ENCODE measurements around the gene NPPA. TPM values are rescaled to one million over a fixed set of nuclear protein-coding genes. Genes with fewer than 3 reads are reported as not detected.

The NPPA gene
- total RNA-seq, 1 donor from 2014 or later, result not detected

- peaks cover 38% of the 10 kb centered on the region for H3K27me3 ChIP-seq (ENCODE audit: control insufficient read depth, insufficient read depth, low read length)
- no peak overlapping the region for H3K4me3 ChIP-seq (ENCODE audit: low read depth, low read length)
- peak; percentile 18 for TF ChIP-seq CTCF (IDR thresholded peaks at IDR 0.05; ENCODE audit: insufficient read depth, low read length, poor library complexity, severe bottlenecking)
- H3K36me3 ChIP-seq (ENCODE audit: control insufficient read depth, insufficient read depth, low read length), result no peaks in the 10 kb centered on the region
- DNase-seq (ENCODE audit: low read depth), result peak; percentile 28
Observed at GRCh38 chr1:11858968-11859871, 11.6 kb upstream of the NPPA start.

- DNase-seq (ENCODE audit: low read depth), result no peak
- Histone ChIP-seq H3K36me3 (ENCODE audit: control insufficient read depth, insufficient read depth, low read length) (no peaks in the 10 kb centered on the region), H3K27me3 (ENCODE audit: control insufficient read depth, insufficient read depth, low read length) (peaks cover 38% of the 10 kb centered on the region)
Observed at GRCh38 chr1:11858613-11858967, 11.0 kb upstream of the NPPA start, which contains the start of gene NPPB. Gene NPPB, minus strand, starts transcription at chr1:11858945. Its CDS starts 112 bp downstream, at chr1:11858833.

GRCh38 chr1:11858158-11858557, 10.6 kb upstream of the NPPA start:
- peaks cover 41% of the 10 kb centered on the region for H3K27me3 ChIP-seq (ENCODE audit: control insufficient read depth, insufficient read depth, low read length)
- no peak for TF ChIP-seq CTCF (IDR thresholded peaks at IDR 0.05; ENCODE audit: insufficient read depth, low read length, poor library complexity, severe bottlenecking)
- H3K4me3 ChIP-seq (ENCODE audit: low read depth, low read length), result no peak overlapping the region
- no peak for DNase-seq (ENCODE audit: low read depth)
- no peaks in the 10 kb centered on the region for H3K36me3 ChIP-seq (ENCODE audit: control insufficient read depth, insufficient read depth, low read length)

More at GRCh38 chr1:11858613-11858967, 11.0 kb upstream of the NPPA start, which contains the start of gene NPPB:
- H3K4me3 ChIP-seq (ENCODE audit: low read depth, low read length), result no peak within 1 kb of the TSS
- TF ChIP-seq CTCF (IDR thresholded peaks at IDR 0.05; ENCODE audit: insufficient read depth, low read length, poor library complexity, severe bottlenecking), result no peak

- no peak for TF ChIP-seq CTCF (IDR thresholded peaks at IDR 0.05; ENCODE audit: insufficient read depth, low read length, poor library complexity, severe bottlenecking)
- DNase-seq (ENCODE audit: low read depth), result no peak
- Histone ChIP-seq H3K4me3 (ENCODE audit: low read depth, low read length) (no peak overlapping the region), H3K27me3 (ENCODE audit: control insufficient read depth, insufficient read depth, low read length) (peaks cover 41% of the 10 kb centered on the region), H3K36me3 (ENCODE audit: control insufficient read depth, insufficient read depth, low read length) (no peaks in the 10 kb centered on the region)
Observed at GRCh38 chr1:11857164-11857851, 9.7 kb upstream of the NPPA start.

- no peak for DNase-seq (ENCODE audit: low read depth)
- no peak for TF ChIP-seq CTCF (IDR thresholded peaks at IDR 0.05; ENCODE audit: insufficient read depth, low read length, poor library complexity, severe bottlenecking)
- peaks cover 38% of the 10 kb centered on the region for H3K27me3 ChIP-seq (ENCODE audit: control insufficient read depth, insufficient read depth, low read length)
- no peaks in the 10 kb centered on the region for H3K36me3 ChIP-seq (ENCODE audit: control insufficient read depth, insufficient read depth, low read length)
- H3K4me3 ChIP-seq (ENCODE audit: low read depth, low read length), result no peak overlapping the region
Observed at GRCh38 chr1:11856698-11857097, 9.1 kb upstream of the NPPA start.

All from kidney epithelial cell (primary cell).